Measurements from ENCODE around the gene ARRDC5.

DNA sequence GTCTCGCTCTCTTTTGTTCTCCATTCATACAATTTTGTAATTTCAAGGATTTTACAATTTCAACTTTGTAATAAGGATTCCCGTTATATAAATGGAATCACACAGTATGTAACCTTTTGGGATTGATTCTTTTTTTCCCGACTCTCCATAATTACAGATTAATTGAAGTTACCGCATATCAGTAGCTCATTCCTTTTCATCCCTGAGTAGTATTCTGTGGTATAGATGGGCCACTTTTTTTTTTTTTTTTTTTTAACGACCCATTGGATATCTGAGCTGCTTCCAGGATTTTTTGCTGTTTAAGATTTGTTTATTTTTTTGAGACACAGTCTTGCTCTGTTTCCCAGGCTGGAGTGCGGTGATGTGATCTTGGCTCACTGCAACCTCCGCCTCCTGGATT is 34.4 kb upstream of the ARRDC5 start:
- TF ChIP-seq, protein P1, sequence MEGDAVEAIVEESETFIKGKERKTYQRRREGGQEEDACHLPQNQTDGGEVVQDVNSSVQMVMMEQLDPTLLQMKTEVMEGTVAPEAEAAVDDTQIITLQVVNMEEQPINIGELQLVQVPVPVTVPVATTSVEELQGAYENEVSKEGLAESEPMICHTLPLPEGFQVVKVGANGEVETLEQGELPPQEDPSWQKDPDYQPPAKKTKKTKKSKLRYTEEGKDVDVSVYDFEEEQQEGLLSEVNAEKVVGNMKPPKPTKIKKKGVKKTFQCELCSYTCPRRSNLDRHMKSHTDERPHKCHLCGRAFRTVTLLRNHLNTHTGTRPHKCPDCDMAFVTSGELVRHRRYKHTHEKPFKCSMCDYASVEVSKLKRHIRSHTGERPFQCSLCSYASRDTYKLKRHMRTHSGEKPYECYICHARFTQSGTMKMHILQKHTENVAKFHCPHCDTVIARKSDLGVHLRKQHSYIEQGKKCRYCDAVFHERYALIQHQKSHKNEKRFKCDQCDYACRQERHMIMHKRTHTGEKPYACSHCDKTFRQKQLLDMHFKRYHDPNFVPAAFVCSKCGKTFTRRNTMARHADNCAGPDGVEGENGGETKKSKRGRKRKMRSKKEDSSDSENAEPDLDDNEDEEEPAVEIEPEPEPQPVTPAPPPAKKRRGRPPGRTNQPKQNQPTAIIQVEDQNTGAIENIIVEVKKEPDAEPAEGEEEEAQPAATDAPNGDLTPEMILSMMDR (IDR thresholded peaks at IDR 0.05), result no peak
- no peak for TF ChIP-seq EZH2phosphoT487 (IDR thresholded peaks at IDR 0.05)

All from neural progenitor cell (in vitro differentiated cells).